HCT116 (cell line): ENCODE results near the gene PIGQ. TPM values are rescaled to one million over a fixed set of nuclear protein-coding genes. Genes with fewer than 3 reads are reported as not detected.

ENCODE experiments used
- ATAC-seq: fragments of 200-7000 bp; cut with Tn5 transposase; 2 replicates; pipeline ENCODE4 v1.9.1; 2020; ENCODE audit warnings: mild to moderate bottlenecking, moderate library complexity
- BruUV-seq: library from RNA; stranded (reverse); fragments of 400-500 nt; replicated peaks from 2 replicates; lab custom pipeline; 2021; lab: Mats Ljungman, UMichigan
- CTCF ChIA-PET: fragments of 300-600 bp; sonication (Branson Sonifier 250); formaldehyde crosslinking; loops from one replicate; lab custom pipeline; 2021; ENCODE audit warnings: antibody characterized with exemption; lab: Charles Lee
- POLR2A ChIA-PET: fragments of 300-600, 350-600 bp; sonication (Branson Sonifier 250); formaldehyde crosslinking; loops from one replicate; lab custom pipeline; 2021; ENCODE audit warnings: antibody characterized with exemption; lab: Charles Lee
- RAD21 ChIA-PET, 2 experiments: fragments of 300-600 bp; sonication (Branson Sonifier 250); formaldehyde crosslinking; loops; one replicate each; lab custom pipeline; 2023; ENCODE audit warnings: low total read pairs in 2 of 2; ENCODE audit not compliant: uncharacterized antibody in 2 of 2, unreplicated experiment in 2 of 2, low non-redundant PET in 1 of 2; lab: Charles Lee
- DNase-seq: peaks from one replicate; pipeline ENCODE4 v3.0.0-alpha.2; 2010; ENCODE audit warnings: low read depth, low spot score
- H2AFZ ChIP-seq: fragments of 200-600 bp; shearing (Covaris generic), sonication (generic); 2 replicates; pipeline ENCODE4 v1.6.1; 2017; ENCODE audit warnings: low read depth, mixed run types, mixed read lengths, antibody characterized with exemption, low read length; ENCODE audit not compliant: poor library complexity, severe bottlenecking
- H3K27ac ChIP-seq: 2 replicates; pipeline ENCODE4 v1.5.1; 2012; ENCODE audit warnings: low read depth, low read length
- H3K27me3 ChIP-seq: fragments of 200-600 bp; sonication (generic); 2 replicates; pipeline ENCODE4 v1.6.1; 2016; ENCODE audit warnings: mixed run types, low read length, mixed read lengths; ENCODE audit not compliant: insufficient read depth
- H3K36me3 ChIP-seq, 2 experiments: fragments of 200-500 bp in 1 of 2; fragments of 200-600 bp in 1 of 2; sonication (Bioruptor generic) in 1 of 2; sonication (generic) in 1 of 2; 2 replicates each; pipeline versions ENCODE4 v1.5.1 to v1.6.1; 2014 to 2016; ENCODE audit warnings: low read length in 2 of 2, inconsistent platforms in 1 of 2, mixed read lengths in 1 of 2, mixed run types in 1 of 2; ENCODE audit not compliant: insufficient read depth in 2 of 2, control insufficient read depth in 1 of 2
- H3K4me1 ChIP-seq, 2 experiments: fragments of 200-600 bp in 1 of 2; sonication (generic) in 1 of 2; 2 replicates each; pipeline versions ENCODE4 v1.5.1 to v1.6.1; 2012 to 2017; ENCODE audit warnings: low read length in 2 of 2, inconsistent platforms in 1 of 2, mild to moderate bottlenecking in 1 of 2, mixed read lengths in 1 of 2, mixed run types in 1 of 2, moderate library complexity in 1 of 2; ENCODE audit not compliant: insufficient read depth in 2 of 2, control insufficient read depth in 1 of 2
- H3K4me2 ChIP-seq: fragments of 200-600 bp; sonication (generic); 2 replicates; pipeline ENCODE4 v1.6.1; 2017; ENCODE audit warnings: mixed run types, low read length, mixed read lengths
- H3K4me3 ChIP-seq, 2 experiments: fragments of 200-600 bp in 1 of 2; sonication (generic) in 1 of 2; replicated peaks in 1 of 2; 2 replicates each; pipeline ENCODE4 v1.5.1; 2011 to 2016; ENCODE audit warnings: low read length in 2 of 2, control low read depth in 1 of 2, low read depth in 1 of 2, mild to moderate bottlenecking in 1 of 2, mixed read lengths in 1 of 2, mixed run types in 1 of 2
- H3K79me2 ChIP-seq: fragments of 200-600 bp; sonication (generic); 2 replicates; pipeline ENCODE4 v1.6.1; 2017; ENCODE audit warnings: mild to moderate bottlenecking, mixed run types, low read length, moderate library complexity, mixed read lengths; ENCODE audit not compliant: insufficient read depth
- H3K9ac ChIP-seq: fragments of 200-600 bp; sonication (generic); 2 replicates; pipeline ENCODE4 v1.6.1; 2016; ENCODE audit warnings: low read length, mixed read lengths
- H3K9me2 ChIP-seq: fragments of 200-600 bp; sonication (generic), shearing (Covaris generic); 2 replicates; pipeline ENCODE4 v1.6.1; 2017; ENCODE audit warnings: mixed run types, mild to moderate bottlenecking, moderate library complexity; ENCODE audit not compliant: insufficient read depth
- H3K9me3 ChIP-seq, 2 experiments: fragments of 200-500 bp in 1 of 2; fragments of 200-600 bp in 1 of 2; sonication (Bioruptor generic) in 1 of 2; sonication (generic) in 1 of 2; 2 replicates each; pipeline ENCODE4 v1.6.1; 2014 to 2017; ENCODE audit warnings: low read length in 2 of 2, mixed read lengths in 2 of 2, inconsistent platforms in 1 of 2, low read depth in 1 of 2, mild to moderate bottlenecking in 1 of 2, mixed run types in 1 of 2, moderate library complexity in 1 of 2; ENCODE audit not compliant: control insufficient read depth in 1 of 2, insufficient read depth in 1 of 2
- H4K20me1 ChIP-seq: fragments of 200-600 bp; sonication (generic), shearing (Covaris generic); 2 replicates; pipeline ENCODE4 v1.6.1; 2017; ENCODE audit warnings: mixed run types, mild to moderate bottlenecking, moderate library complexity; ENCODE audit not compliant: insufficient read depth
- CBX3 ChIP-seq: IDR thresholded peaks from 2 replicates; pipeline ENCODE4 v1.6.1; 2012; ENCODE audit warnings: low read depth
- CEBPB ChIP-seq: IDR thresholded peaks from 2 replicates; pipeline ENCODE4 v1.6.1; 2012; ENCODE audit warnings: low read depth
- CTCF ChIP-seq, 3 experiments: fragments of 200-600 bp in 1 of 3; sonication (generic) in 1 of 3; IDR thresholded peaks in 2 of 3; conservative IDR thresholded peaks in 1 of 3; 2 replicates each; pipeline ENCODE4 v1.5.1; 2012 to 2017; ENCODE audit warnings: low read depth in 2 of 3, low read length in 2 of 3, antibody characterized with exemption in 1 of 3, borderline replicate concordance in 1 of 3, control low read depth in 1 of 3, mild to moderate bottlenecking in 1 of 3, mixed read lengths in 1 of 3, mixed run types in 1 of 3, moderate library complexity in 1 of 3; ENCODE audit not compliant: insufficient read depth in 1 of 3
- EGR1 ChIP-seq: IDR thresholded peaks from 2 replicates; pipeline ENCODE4 v1.6.1; 2012; ENCODE audit warnings: low read depth
- EZH2phosphoT487 ChIP-seq: fragments of 200-600 bp; IDR thresholded peaks from 2 replicates; pipeline ENCODE4 v1.6.1; 2018; ENCODE audit warnings: antibody characterized with exemption, borderline replicate concordance
- POLR2A ChIP-seq: IDR thresholded peaks from 2 replicates; pipeline ENCODE4 v1.7.0; 2011; ENCODE audit warnings: borderline replicate concordance; ENCODE audit not compliant: insufficient read depth, insufficient read length; ENCODE audit errors: extremely low read depth
- RAD21 ChIP-seq: IDR thresholded peaks from 2 replicates; pipeline ENCODE4 v1.6.1; 2012; ENCODE audit warnings: low read depth, mild to moderate bottlenecking
- SIN3A ChIP-seq: IDR thresholded peaks from 2 replicates; pipeline ENCODE4 v1.6.1; 2012; ENCODE audit warnings: low read depth
- SRF ChIP-seq: IDR thresholded peaks from 2 replicates; pipeline ENCODE4 v1.6.1; 2012; ENCODE audit warnings: low read depth
- TCF7L2 ChIP-seq: IDR thresholded peaks from 2 replicates; pipeline ENCODE4 v1.7.0; 2011; ENCODE audit warnings: borderline replicate concordance, inconsistent platforms; ENCODE audit not compliant: insufficient read depth, insufficient read length; ENCODE audit errors: extremely low read depth
- ZFX ChIP-seq: fragments of 450-650 bp; IDR thresholded peaks from 2 replicates; pipeline ENCODE4 v1.6.1; 2017
- ZNF274 ChIP-seq: fragments of 200-500 bp; sonication (Bioruptor generic); IDR thresholded peaks from 2 replicates; pipeline ENCODE4 v1.6.1; 2014; ENCODE audit warnings: mild to moderate bottlenecking, low read depth, low read length, inconsistent platforms
- intact Hi-C: fragments of 100-400 bp; cut with micrococcal nuclease; formaldehyde crosslinking; loops from 2 replicates; pipeline ENCODE4 v1.10.0; 2022
- total RNA-seq: library from RNA; stranded (reverse); gene quantifications from one replicate; pipeline ENCODE4 v1.2.1, GENCODE V29; 2021; ENCODE audit not compliant: unreplicated experiment
- TF ChIP-seq, protein P1 (sequence below): IDR thresholded peaks from 2 replicates; pipeline ENCODE4 v1.6.1; 2011; ENCODE audit warnings: mild to moderate bottlenecking, low read length, moderate library complexity; ENCODE audit not compliant: insufficient replicate concordance; ENCODE audit errors: extremely low read depth

The PIGQ gene
- total RNA-seq, 1 experiment from 2014 or later = 21.0 TPM

- ChIA-PET RAD21 (no interaction called here), POLR2A (no interaction called here), CTCF (no interaction called here)
- Histone ChIP-seq H3K4me3 (peak overlapping the region; percentile 64 to 69), H3K9ac (peak overlapping the region; percentile 69), H3K4me2 (peak overlapping the region; percentile 77), H3K79me2 (peaks cover 33% of the 10 kb centered on the region; the same call in 1 of the 2 replicates), H3K27me3 (no peaks in the 10 kb centered on the region), H3K9me2 (no peaks in the 10 kb centered on the region), H4K20me1 (no peaks in the 10 kb centered on the region), H3K4me1 (peaks cover 31 to 46% of the 10 kb centered on the region in 2 experiments), H2AFZ (no peak overlapping the region), H3K27ac (peak overlapping the region; percentile 69; the same call in 1 of the 2 replicates), H3K9me3 (no peaks in the 10 kb centered on the region), H3K36me3 (no peaks in the 10 kb centered on the region)
- BruUV-seq = no TSS peak
- intact Hi-C loops = loop anchor here (5.0 kb wide), 1 partner anchor 37 kb away; no protein-coding TSS in a partner anchor
- no peak for DNase-seq
- no peak for TF ChIP-seq RAD21
- TF ChIP-seq SIN3A = no peak
- no peak for TF ChIP-seq CBX3
- peak; percentile 41; the same call in 1 of the 2 replicates for TF ChIP-seq ZFX
- TF ChIP-seq EGR1 = no peak
- TF ChIP-seq EZH2phosphoT487 = no peak
- no peak for ATAC-seq
These were observed 20.5 kb downstream of the PIGQ start for GRCh38 chr16:590188-590814.

- Histone ChIP-seq H3K36me3 (no peaks in the 10 kb centered on the region), H3K4me3 (peak overlapping the region; percentile 64 to 69), H3K4me2 (peak overlapping the region; percentile 77), H3K9me3 (no peaks in the 10 kb centered on the region), H4K20me1 (no peaks in the 10 kb centered on the region), H3K4me1 (peaks cover 30 to 41% of the 10 kb centered on the region in 2 experiments), H3K9me2 (no peaks in the 10 kb centered on the region), H3K27ac (peak overlapping the region; percentile 69; the same call in 1 of the 2 replicates), H3K79me2 (peaks cover 33% of the 10 kb centered on the region; the same call in 1 of the 2 replicates), H3K27me3 (no peaks in the 10 kb centered on the region), H2AFZ (no peak overlapping the region), H3K9ac (peak overlapping the region; percentile 69)
- ChIA-PET RAD21 (no interaction called here), POLR2A (no interaction called here), CTCF (no interaction called here)
- TF ChIP-seq CTCF (IDR thresholded peaks at IDR 0.05 in 2 of 3, conservative IDR thresholded peaks at IDR 0.05 in 1 of 3; ENCODE audit: borderline replicate concordance in 1 of 3, insufficient read depth in 1 of 3, low read depth in 2 of 3, low read length in 2 of 3) (no peak), SIN3A (no peak), ZNF274 (no peak), SRF (no peak), EGR1 (no peak), EZH2phosphoT487 (no peak), CEBPB (no peak), TCF7L2 (no peak), CBX3 (no peak), POLR2A (no peak), ZFX (no peak)
- TF ChIP-seq, protein P1, sequence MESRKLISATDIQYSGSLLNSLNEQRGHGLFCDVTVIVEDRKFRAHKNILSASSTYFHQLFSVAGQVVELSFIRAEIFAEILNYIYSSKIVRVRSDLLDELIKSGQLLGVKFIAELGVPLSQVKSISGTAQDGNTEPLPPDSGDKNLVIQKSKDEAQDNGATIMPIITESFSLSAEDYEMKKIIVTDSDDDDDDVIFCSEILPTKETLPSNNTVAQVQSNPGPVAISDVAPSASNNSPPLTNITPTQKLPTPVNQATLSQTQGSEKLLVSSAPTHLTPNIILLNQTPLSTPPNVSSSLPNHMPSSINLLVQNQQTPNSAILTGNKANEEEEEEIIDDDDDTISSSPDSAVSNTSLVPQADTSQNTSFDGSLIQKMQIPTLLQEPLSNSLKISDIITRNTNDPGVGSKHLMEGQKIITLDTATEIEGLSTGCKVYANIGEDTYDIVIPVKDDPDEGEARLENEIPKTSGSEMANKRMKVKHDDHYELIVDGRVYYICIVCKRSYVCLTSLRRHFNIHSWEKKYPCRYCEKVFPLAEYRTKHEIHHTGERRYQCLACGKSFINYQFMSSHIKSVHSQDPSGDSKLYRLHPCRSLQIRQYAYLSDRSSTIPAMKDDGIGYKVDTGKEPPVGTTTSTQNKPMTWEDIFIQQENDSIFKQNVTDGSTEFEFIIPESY = no peak
- ATAC-seq = no peak
- no peak for DNase-seq
- BruUV-seq = no TSS peak
- intact Hi-C loops = loop anchor here (5.0 kb wide), 1 partner anchor 36 kb away; no protein-coding TSS in a partner anchor
These were observed 21.0 kb downstream of the PIGQ start for GRCh38 chr16:590815-591200.
